Uterus (tissue), 4 donors: ENCODE results near the gene PPP3CB. TPM values are rescaled to one million over a fixed set of nuclear protein-coding genes. Genes with fewer than 3 reads are reported as not detected.

Experiments used
- DNase-seq, 2 donors: peaks; one replicate each; pipeline ENCODE4 v3.0.0-alpha.2; 2019 to 2020
- H3K27ac ChIP-seq, 2 donors: fragments of 200-600 bp; sonication (generic); 1 replicate in 1 of 2; 2 replicates in 1 of 2; pipeline ENCODE4 v1.5.1; 2016 to 2018
- H3K27me3 ChIP-seq, 2 donors: fragments of 200-600 bp; sonication (generic); one replicate each; pipeline ENCODE4 v1.5.1; 2018 to 2019; ENCODE audit warnings: control low read depth in 1 of 2
- H3K36me3 ChIP-seq, 2 donors: fragments of 200-600 bp; sonication (generic); one replicate each; pipeline ENCODE4 v1.5.1; 2019; ENCODE audit warnings: control low read depth in 1 of 2
- H3K4me1 ChIP-seq, 2 donors: fragments of 200-600 bp; sonication (generic); one replicate each; pipeline ENCODE4 v1.5.1; 2018 to 2019; ENCODE audit warnings: control low read depth in 1 of 2
- H3K4me3 ChIP-seq, 2 donors: fragments of 200-600 bp; sonication (generic); 1 replicate in 1 of 2; 2 replicates in 1 of 2; pipeline ENCODE4 v1.5.1; 2018 to 2019; ENCODE audit warnings: mild to moderate bottlenecking in 1 of 2
- H3K9me3 ChIP-seq, 2 donors: fragments of 200-600 bp; sonication (generic); one replicate each; pipeline ENCODE4 v1.5.1; 2019; ENCODE audit warnings: control low read depth in 1 of 2
- POLR2A ChIP-seq, 2 donors: fragments of 450-650 bp; IDR thresholded peaks; one replicate each; pipeline ENCODE4 v1.6.1; 2016; ENCODE audit warnings: antibody characterized with exemption in 2 of 2, mild to moderate bottlenecking in 1 of 2, moderate library complexity in 1 of 2
- intact Hi-C: fragments of 100-400 bp; cut with DNase I; formaldehyde crosslinking; loops from one replicate; pipeline ENCODE4 v1.15.1; 2023; ENCODE audit warnings: low total_unique reads
- total RNA-seq, 4 donors: library from RNA; depleted of rRNA in 3 of 4; stranded (reverse); fragments of >200 nt in 3 of 4; gene quantifications; one replicate each; pipeline versions ENCODE4 v1.1.0 to v1.2.4, GENCODE V29; 2014 to 2023
- TF ChIP-seq, protein P1 (sequence below), 4 experiments: fragments of 200-600 bp in 2 of 4; fragments of 450-650 bp in 2 of 4; sonication (generic) in 2 of 4; IDR thresholded peaks; one replicate each; pipeline ENCODE4 v1.5.1; 2016 to 2019; ENCODE audit warnings: antibody characterized with exemption in 4 of 4, mild to moderate bottlenecking in 2 of 4, moderate library complexity in 1 of 4
- donor health status: DM: yes; HTN: yes; CAD: no.

Gene PPP3CB
- total RNA-seq, 4 donors from 2014 or later, result 40.0 to 80.5 (median 70.1) TPM

DNA sequence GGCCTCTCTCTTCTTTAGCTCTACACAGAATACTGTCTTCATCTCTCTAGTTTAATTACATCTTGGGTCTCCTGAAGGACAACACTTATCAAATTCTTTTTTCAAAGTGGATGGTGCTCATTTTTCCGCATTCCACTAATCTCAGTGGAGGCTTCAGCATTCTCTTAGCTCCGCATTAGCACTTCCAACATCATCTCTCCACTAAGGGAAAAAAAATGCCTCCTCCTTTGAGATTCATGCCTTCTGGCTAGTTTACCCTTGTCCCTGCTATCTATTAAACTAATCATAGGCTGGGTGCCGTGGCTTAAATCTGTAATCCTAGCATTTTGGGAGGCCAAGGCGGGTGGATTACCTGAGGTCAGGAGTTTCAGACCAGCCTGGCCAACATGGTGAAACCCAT, 9.2 kb downstream of the PPP3CB start:
- TF ChIP-seq, protein P1, sequence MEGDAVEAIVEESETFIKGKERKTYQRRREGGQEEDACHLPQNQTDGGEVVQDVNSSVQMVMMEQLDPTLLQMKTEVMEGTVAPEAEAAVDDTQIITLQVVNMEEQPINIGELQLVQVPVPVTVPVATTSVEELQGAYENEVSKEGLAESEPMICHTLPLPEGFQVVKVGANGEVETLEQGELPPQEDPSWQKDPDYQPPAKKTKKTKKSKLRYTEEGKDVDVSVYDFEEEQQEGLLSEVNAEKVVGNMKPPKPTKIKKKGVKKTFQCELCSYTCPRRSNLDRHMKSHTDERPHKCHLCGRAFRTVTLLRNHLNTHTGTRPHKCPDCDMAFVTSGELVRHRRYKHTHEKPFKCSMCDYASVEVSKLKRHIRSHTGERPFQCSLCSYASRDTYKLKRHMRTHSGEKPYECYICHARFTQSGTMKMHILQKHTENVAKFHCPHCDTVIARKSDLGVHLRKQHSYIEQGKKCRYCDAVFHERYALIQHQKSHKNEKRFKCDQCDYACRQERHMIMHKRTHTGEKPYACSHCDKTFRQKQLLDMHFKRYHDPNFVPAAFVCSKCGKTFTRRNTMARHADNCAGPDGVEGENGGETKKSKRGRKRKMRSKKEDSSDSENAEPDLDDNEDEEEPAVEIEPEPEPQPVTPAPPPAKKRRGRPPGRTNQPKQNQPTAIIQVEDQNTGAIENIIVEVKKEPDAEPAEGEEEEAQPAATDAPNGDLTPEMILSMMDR (IDR thresholded peaks at IDR 0.05), result no peak
- TF ChIP-seq POLR2A (IDR thresholded peaks at IDR 0.05), result no peak
- intact Hi-C loops, result no loop called here
- Histone ChIP-seq H3K4me3 (no peak overlapping the region), H3K4me1 (no peaks in the 10 kb centered on the region), H3K9me3 (no peaks in the 10 kb centered on the region), H3K27me3 (no peaks in the 10 kb centered on the region), H3K27ac (no peak overlapping the region), H3K36me3 (no peaks in the 10 kb centered on the region)
- no peak for DNase-seq

- no peaks in the 10 kb centered on the region for H3K27me3 ChIP-seq
- intact Hi-C loops, result no loop called here
Observed at GRCh38 chr10:73485320-73485719, 10.5 kb downstream of the PPP3CB start.

DNA sequence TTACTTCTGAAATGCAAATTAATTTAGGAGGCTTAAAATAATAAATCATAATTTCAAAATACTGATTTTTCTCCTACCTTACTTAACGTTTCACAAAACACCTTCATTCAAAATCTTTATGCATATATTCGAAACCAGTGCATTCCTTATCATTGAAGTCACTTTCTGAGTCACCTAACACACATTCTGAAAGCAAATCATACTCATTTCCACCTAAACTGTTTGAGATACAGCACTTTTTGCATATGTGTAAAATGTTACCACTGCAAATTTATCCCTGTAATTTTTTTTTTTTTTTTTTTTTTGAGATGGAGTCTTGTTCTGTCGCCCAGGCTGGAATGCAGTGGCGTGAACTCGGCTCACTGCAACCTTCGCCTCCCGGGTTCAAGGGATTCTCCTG, 15.7 kb downstream of the PPP3CB start:
- Histone ChIP-seq H3K36me3 (no peaks in the 10 kb centered on the region), H3K4me3 (no peak overlapping the region), H3K27me3 (no peaks in the 10 kb centered on the region), H3K4me1 (no peaks in the 10 kb centered on the region), H3K27ac (no peak overlapping the region), H3K9me3 (no peaks in the 10 kb centered on the region)
- TF ChIP-seq, protein P1 (IDR thresholded peaks at IDR 0.05), result no peak
- TF ChIP-seq POLR2A (IDR thresholded peaks at IDR 0.05), result no peak
- DNase-seq, result no peak
- intact Hi-C loops, result no loop called here

More at GRCh38 chr10:73485320-73485719, 10.5 kb downstream of the PPP3CB start:
- Histone ChIP-seq H3K36me3 (no peaks in the 10 kb centered on the region), H3K4me3 (no peak overlapping the region), H3K27ac (no peak overlapping the region), H3K9me3 (no peaks in the 10 kb centered on the region), H3K4me1 (no peaks in the 10 kb centered on the region)
- no peak for DNase-seq
- TF ChIP-seq, protein P1 (IDR thresholded peaks at IDR 0.05), result no peak
- TF ChIP-seq POLR2A (IDR thresholded peaks at IDR 0.05), result no peak

- no peak overlapping the region for H3K4me3 ChIP-seq
- H3K4me1 ChIP-seq, result no peaks in the 10 kb centered on the region
- intact Hi-C loops, result no loop called here
- no peak for TF ChIP-seq POLR2A (IDR thresholded peaks at IDR 0.05)
- TF ChIP-seq, protein P1 (IDR thresholded peaks at IDR 0.05), result no peak
- DNase-seq, result no peak
- no peaks in the 10 kb centered on the region for H3K36me3 ChIP-seq
- no peaks in the 10 kb centered on the region for H3K9me3 ChIP-seq
- no peaks in the 10 kb centered on the region for H3K27me3 ChIP-seq
- no peak overlapping the region for H3K27ac ChIP-seq
Observed at GRCh38 chr10:73478636-73479035, 17.2 kb downstream of the PPP3CB start.

DNA sequence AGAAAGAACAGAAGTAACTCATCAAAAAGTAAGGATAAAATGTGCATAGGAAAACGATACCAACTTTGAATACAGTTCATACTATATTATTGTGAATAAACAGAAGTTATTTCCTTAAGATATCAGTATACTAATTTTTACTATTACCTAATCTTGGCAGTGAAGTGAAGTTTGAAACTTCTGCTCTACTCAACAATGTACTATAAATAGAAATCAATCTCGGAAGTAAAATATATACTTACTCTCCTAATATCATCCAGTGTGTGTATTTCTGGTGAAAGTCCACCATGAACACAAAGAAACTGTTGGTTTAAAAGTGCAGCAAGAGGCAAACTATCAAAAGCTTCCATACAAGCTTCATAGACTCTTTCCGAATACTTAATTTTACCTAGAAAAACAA, 24.6 kb downstream of the PPP3CB start:
- Histone ChIP-seq H3K27ac (no peak overlapping the region), H3K4me1 (no peaks in the 10 kb centered on the region), H3K27me3 (no peaks in the 10 kb centered on the region), H3K4me3 (no peak overlapping the region), H3K9me3 (no peaks in the 10 kb centered on the region), H3K36me3 (no peaks in the 10 kb centered on the region)
- no peak for TF ChIP-seq POLR2A (IDR thresholded peaks at IDR 0.05)
- TF ChIP-seq, protein P1 (IDR thresholded peaks at IDR 0.05), result no peak
- no peak for DNase-seq
- intact Hi-C loops, result no loop called here
